Gastrocnemius medialis (tissue), 4 donors: ENCODE data around the gene MAGEB5. TPM values are rescaled to one million over a fixed set of nuclear protein-coding genes. Genes with fewer than 3 reads are reported as not detected.

Source experiments
- ATAC-seq, 2 donors: fragments of 150-250 bp; one replicate each; pipeline ENCODE4 v1.9.1; 2016
- DNase-seq, 2 donors: peaks; one replicate each; pipeline ENCODE4 v3.0.0-alpha.2; 2019
- H3K27ac ChIP-seq, 4 donors: fragments of 200-600 bp; sonication (generic); 1 replicate in 1 of 4; 2 replicates in 3 of 4; pipeline ENCODE4 v1.5.1; 2016 to 2018; ENCODE audit warnings: mild to moderate bottlenecking in 2 of 4, moderate library complexity in 1 of 4
- H3K27me3 ChIP-seq, 3 donors: fragments of 200-600 bp; sonication (generic) in 2 of 3; 1 replicate in 1 of 3; 2 replicates in 2 of 3; pipeline versions ENCODE4 v1.5.1 to v1.6.0; 2016 to 2019; ENCODE audit warnings: mild to moderate bottlenecking in 1 of 3, moderate library complexity in 1 of 3
- H3K36me3 ChIP-seq, 2 donors: fragments of 200-600 bp; sonication (generic) in 1 of 2; one replicate each; pipeline ENCODE4 v1.5.1; 2017 to 2018
- H3K4me1 ChIP-seq, 2 donors: fragments of 200-600 bp; sonication (generic) in 1 of 2; one replicate each; pipeline ENCODE4 v1.5.1; 2016 to 2017; ENCODE audit warnings: mild to moderate bottlenecking in 2 of 2
- H3K4me3 ChIP-seq, 4 donors: fragments of 200-600 bp; sonication (generic) in 3 of 4; 1 replicate in 1 of 4; 2 replicates in 3 of 4; pipeline ENCODE4 v1.5.1; 2016 to 2019; ENCODE audit warnings: mild to moderate bottlenecking in 2 of 4
- H3K9me3 ChIP-seq, 3 donors: fragments of 200-600 bp; sonication (generic) in 2 of 3; 1 replicate in 1 of 3; 2 replicates in 2 of 3; pipeline ENCODE4 v1.5.1; 2016 to 2019
- POLR2A ChIP-seq, 2 donors: fragments of 450-650 bp; IDR thresholded peaks; one replicate each; pipeline ENCODE4 v1.6.1; 2017; ENCODE audit warnings: antibody characterized with exemption in 2 of 2, mild to moderate bottlenecking in 2 of 2, moderate library complexity in 2 of 2
- in situ Hi-C, 4 donors: fragments of 200-750 bp; cut with MboI; loops; one replicate each; pipeline versions ENCODE4 v1.15.0 to v1.8.0; 2017; ENCODE audit warnings: low sequenced_read_pairs in 4 of 4
- intact Hi-C: fragments of 100-400 bp; cut with DNase I; formaldehyde crosslinking; loops from one replicate; pipeline ENCODE4 v1.15.1; 2023; ENCODE audit warnings: low total_unique reads
- total RNA-seq, 4 donors: library from RNA; depleted of rRNA; stranded (reverse); fragments of >200 nt; gene quantifications; one replicate each; pipeline versions ENCODE4 v1.1.0 to v1.2.3, GENCODE V29; 2016
- TF ChIP-seq, protein P1 (sequence below), 5 experiments: fragments of 450-650 bp in 3 of 5; fragments of 200-600 bp in 2 of 5; sonication (generic) in 2 of 5; IDR thresholded peaks in 4 of 5; conservative IDR thresholded peaks in 1 of 5; 1 replicate in 4 of 5; 2 replicates in 1 of 5; pipeline ENCODE4 v1.5.1; 2016 to 2019; ENCODE audit warnings: antibody characterized with exemption in 5 of 5, mild to moderate bottlenecking in 3 of 5, moderate library complexity in 3 of 5

MAGEB5 gene
- total RNA-seq, 4 donors from 2014 or later, result not detected

DNA sequence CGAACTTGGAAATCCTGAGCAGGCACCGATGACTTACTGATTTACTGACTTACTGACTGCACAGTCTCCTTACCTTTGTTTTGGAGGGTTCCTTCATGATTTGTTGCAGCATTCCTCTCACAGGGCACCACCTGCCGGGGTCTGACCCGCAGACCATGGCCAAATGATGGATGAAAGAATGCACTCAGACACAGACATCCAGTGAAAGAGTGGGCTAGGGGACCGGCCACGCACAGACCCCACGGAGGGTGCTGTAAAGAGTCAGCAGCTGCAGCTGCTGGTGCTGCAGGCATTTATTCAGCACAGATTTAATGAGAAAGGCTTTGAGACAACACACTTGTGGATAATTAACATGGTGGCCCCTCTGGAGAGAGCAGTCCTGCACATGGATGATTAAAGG lies 3.4 kb downstream of the MAGEB5 start:
- H3K9me3 ChIP-seq, result no peaks in the 10 kb centered on the region
- no peaks in the 10 kb centered on the region for H3K27me3 ChIP-seq
- H3K4me3 ChIP-seq, result no peak overlapping the region
- in situ Hi-C loops (no loop called here), intact Hi-C loops (no loop called here)
- no peaks in the 10 kb centered on the region for H3K36me3 ChIP-seq
- no peak for ATAC-seq
- no peak for DNase-seq
- H3K27ac ChIP-seq, result no peak overlapping the region
- H3K4me1 ChIP-seq, result no peaks in the 10 kb centered on the region
- TF ChIP-seq, protein P1, sequence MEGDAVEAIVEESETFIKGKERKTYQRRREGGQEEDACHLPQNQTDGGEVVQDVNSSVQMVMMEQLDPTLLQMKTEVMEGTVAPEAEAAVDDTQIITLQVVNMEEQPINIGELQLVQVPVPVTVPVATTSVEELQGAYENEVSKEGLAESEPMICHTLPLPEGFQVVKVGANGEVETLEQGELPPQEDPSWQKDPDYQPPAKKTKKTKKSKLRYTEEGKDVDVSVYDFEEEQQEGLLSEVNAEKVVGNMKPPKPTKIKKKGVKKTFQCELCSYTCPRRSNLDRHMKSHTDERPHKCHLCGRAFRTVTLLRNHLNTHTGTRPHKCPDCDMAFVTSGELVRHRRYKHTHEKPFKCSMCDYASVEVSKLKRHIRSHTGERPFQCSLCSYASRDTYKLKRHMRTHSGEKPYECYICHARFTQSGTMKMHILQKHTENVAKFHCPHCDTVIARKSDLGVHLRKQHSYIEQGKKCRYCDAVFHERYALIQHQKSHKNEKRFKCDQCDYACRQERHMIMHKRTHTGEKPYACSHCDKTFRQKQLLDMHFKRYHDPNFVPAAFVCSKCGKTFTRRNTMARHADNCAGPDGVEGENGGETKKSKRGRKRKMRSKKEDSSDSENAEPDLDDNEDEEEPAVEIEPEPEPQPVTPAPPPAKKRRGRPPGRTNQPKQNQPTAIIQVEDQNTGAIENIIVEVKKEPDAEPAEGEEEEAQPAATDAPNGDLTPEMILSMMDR (IDR thresholded peaks at IDR 0.05 in 4 of 5, conservative IDR thresholded peaks at IDR 0.05 in 1 of 5), result no peak
- TF ChIP-seq POLR2A (IDR thresholded peaks at IDR 0.05), result no peak

DNA sequence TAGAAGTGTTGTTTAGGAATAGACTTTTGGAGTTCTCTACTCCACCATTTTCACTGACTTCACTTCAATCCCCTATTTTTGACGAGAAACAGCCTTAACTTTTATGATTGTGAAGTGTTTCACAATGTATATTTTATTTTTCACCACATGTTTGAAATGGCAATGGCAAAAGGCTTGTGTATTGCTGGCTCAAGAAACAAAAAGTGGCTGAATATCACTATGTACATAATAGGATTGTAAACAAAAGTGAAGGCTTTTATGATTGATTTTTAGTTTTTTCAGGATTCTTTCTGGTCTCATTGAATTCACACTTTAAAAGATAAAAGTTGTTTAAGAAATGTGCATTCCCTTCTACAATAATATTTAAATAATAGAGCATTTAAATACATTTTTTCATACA lies 18.2 kb downstream of the MAGEB5 start:
- Histone ChIP-seq H3K27ac (no peak overlapping the region), H3K4me3 (no peak overlapping the region), H3K27me3 (no peaks in the 10 kb centered on the region), H3K4me1 (no peaks in the 10 kb centered on the region), H3K36me3 (no peaks in the 10 kb centered on the region), H3K9me3 (no peaks in the 10 kb centered on the region)
- no peak for DNase-seq
- TF ChIP-seq, protein P1 (IDR thresholded peaks at IDR 0.05 in 4 of 5, conservative IDR thresholded peaks at IDR 0.05 in 1 of 5), result no peak
- no peak for TF ChIP-seq POLR2A (IDR thresholded peaks at IDR 0.05)
- no peak for ATAC-seq
- intact Hi-C loops (no loop called here), in situ Hi-C loops (no loop called here)

DNA sequence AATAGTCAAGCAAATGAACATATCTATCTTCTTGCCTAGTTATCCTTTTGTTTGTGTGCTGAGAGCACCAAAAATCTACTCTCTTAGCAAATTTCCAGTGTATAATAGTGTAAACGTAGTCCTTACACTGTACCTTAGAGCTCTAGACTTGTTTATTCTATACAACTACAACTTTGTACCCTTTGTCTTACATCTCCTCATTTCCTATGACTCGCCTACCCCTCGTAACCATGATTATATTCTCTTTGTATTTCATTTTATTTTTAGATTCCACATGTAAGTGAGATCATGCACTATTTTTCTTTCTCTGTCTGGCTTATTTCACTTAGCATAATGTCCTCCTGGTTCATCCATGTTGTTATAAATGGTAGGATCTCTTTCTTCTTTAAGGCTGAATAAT lies 37.6 kb downstream of the MAGEB5 start:
- DNase-seq, result no peak
- TF ChIP-seq, protein P1 (IDR thresholded peaks at IDR 0.05 in 4 of 5, conservative IDR thresholded peaks at IDR 0.05 in 1 of 5), result no peak
- no peak for TF ChIP-seq POLR2A (IDR thresholded peaks at IDR 0.05)
- intact Hi-C loops (no loop called here), in situ Hi-C loops (no loop called here)
- no peak overlapping the region for H3K27ac ChIP-seq
- no peaks in the 10 kb centered on the region for H3K4me1 ChIP-seq
- no peaks in the 10 kb centered on the region for H3K9me3 ChIP-seq
- ATAC-seq, result no peak
- H3K27me3 ChIP-seq, result no peaks in the 10 kb centered on the region
- H3K36me3 ChIP-seq, result no peaks in the 10 kb centered on the region
- no peak overlapping the region for H3K4me3 ChIP-seq

DNA sequence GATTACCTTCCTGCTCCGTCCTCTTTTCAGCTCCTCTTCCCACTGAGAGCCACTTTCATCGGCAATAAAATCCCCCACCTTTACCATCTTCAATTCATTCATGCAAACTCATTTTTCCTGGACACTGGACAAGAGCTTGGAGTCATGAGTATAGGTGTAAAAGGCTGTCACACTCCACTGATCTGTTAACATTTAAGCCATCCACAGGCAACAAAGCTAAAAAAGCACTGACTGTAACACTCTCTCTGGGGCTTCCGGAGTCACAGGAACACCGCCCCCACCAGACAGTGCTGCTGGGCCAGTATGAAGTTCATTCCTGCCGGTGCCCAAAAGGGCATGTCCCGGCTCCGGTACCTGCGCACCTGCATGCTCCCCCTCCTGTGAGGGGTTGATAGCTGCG lies 38.5 kb downstream of the MAGEB5 start:
- Histone ChIP-seq H3K27me3 (no peaks in the 10 kb centered on the region), H3K4me3 (no peak overlapping the region), H3K4me1 (no peaks in the 10 kb centered on the region), H3K27ac (no peak overlapping the region), H3K36me3 (no peaks in the 10 kb centered on the region), H3K9me3 (no peaks in the 10 kb centered on the region)
- TF ChIP-seq, protein P1 (IDR thresholded peaks at IDR 0.05 in 4 of 5, conservative IDR thresholded peaks at IDR 0.05 in 1 of 5), result no peak
- TF ChIP-seq POLR2A (IDR thresholded peaks at IDR 0.05), result no peak
- in situ Hi-C loops (no loop called here), intact Hi-C loops (no loop called here)
- DNase-seq (no peak), ATAC-seq (no peak)

- ATAC-seq (peak in 1 of 2 donors; percentile 27), DNase-seq (no peak)
- Histone ChIP-seq H3K9me3 (no peaks in the 10 kb centered on the region), H3K4me1 (no peaks in the 10 kb centered on the region), H3K4me3 (no peak overlapping the region), H3K27ac (no peak overlapping the region), H3K36me3 (no peaks in the 10 kb centered on the region), H3K27me3 (no peaks in the 10 kb centered on the region)
- intact Hi-C loops, result no loop called here
- in situ Hi-C loops, result no loop called here
- TF ChIP-seq, protein P1 (IDR thresholded peaks at IDR 0.05 in 4 of 5, conservative IDR thresholded peaks at IDR 0.05 in 1 of 5), result no peak
- no peak for TF ChIP-seq POLR2A (IDR thresholded peaks at IDR 0.05)
Measured at GRCh38 chrX:26262121-26262523, 46.2 kb downstream of the MAGEB5 start.
